Lung (tissue), 12 donors: ENCODE measurements around the gene CHML. TPM values are rescaled to one million over a fixed set of nuclear protein-coding genes. Genes with fewer than 3 reads are reported as not detected.

Experiments used
- ATAC-seq: fragments of 200-7000 bp; cut with Tn5 transposase; one replicate; pipeline ENCODE4 v1.9.1; 2020; ENCODE audit warnings: moderate number of reproducible peaks; ENCODE audit not compliant: insufficient read depth, low FRiP score
- DNase-seq, 3 donors: peaks; one replicate each; pipeline ENCODE4 v3.0.0-alpha.2; 2013 to 2017
- H3K27ac ChIP-seq, 2 donors: one replicate each; pipeline ENCODE4 v1.5.1; 2013; ENCODE audit warnings: mild to moderate bottlenecking in 2 of 2, moderate library complexity in 2 of 2, control low read depth in 1 of 2, inconsistent platforms in 1 of 2, low read depth in 1 of 2, low read length in 1 of 2
- H3K27me3 ChIP-seq, 3 donors: one replicate each; pipeline ENCODE4 v1.5.1; 2013; ENCODE audit warnings: low read length in 2 of 3; ENCODE audit not compliant: control insufficient read depth in 3 of 3, insufficient read depth in 3 of 3
- H3K36me3 ChIP-seq, 4 donors: one replicate each; pipeline ENCODE4 v1.5.1; 2013; ENCODE audit warnings: low read length in 4 of 4, mild to moderate bottlenecking in 1 of 4, moderate library complexity in 1 of 4; ENCODE audit not compliant: control insufficient read depth in 4 of 4, insufficient read depth in 4 of 4
- H3K4me1 ChIP-seq, 5 donors: one replicate each; pipeline ENCODE4 v1.5.1; 2013; ENCODE audit warnings: low read length in 5 of 5, mild to moderate bottlenecking in 2 of 5, moderate library complexity in 1 of 5; ENCODE audit not compliant: control insufficient read depth in 5 of 5, insufficient read depth in 5 of 5
- H3K4me3 ChIP-seq: one replicate; pipeline ENCODE4 v1.5.1; 2013; ENCODE audit warnings: mild to moderate bottlenecking, control low read depth, moderate library complexity
- H3K9ac ChIP-seq, 2 donors: one replicate each; pipeline ENCODE4 v1.5.1; 2013; ENCODE audit warnings: low read length in 2 of 2, control low read depth in 1 of 2; ENCODE audit not compliant: insufficient read depth in 1 of 2
- H3K9me3 ChIP-seq, 4 donors: one replicate each; pipeline ENCODE4 v1.5.1; 2013; ENCODE audit warnings: low read length in 3 of 4, mild to moderate bottlenecking in 1 of 4, moderate library complexity in 1 of 4; ENCODE audit not compliant: control insufficient read depth in 4 of 4, insufficient read depth in 3 of 4
- WGBS, 2 donors: extraction: QIAGEN DNeasy Blood & Tissue Kit; methylation state at CpG; one replicate each; pipeline ENCODE4 v1.1.7; 2013; 5-methylcytosine and 5-hydroxymethylcytosine counted together
- polyA plus RNA-seq, 2 donors: library from polyadenylated mRNA; stranded (reverse); fragments of 200-250 nt; gene quantifications; one replicate each; pipeline ENCODE4 v1.2.1, GENCODE V29; 2013
- total RNA-seq, 2 donors: library from RNA; depleted of rRNA in 1 of 2; stranded (reverse); fragments of >200 nt in 1 of 2; gene quantifications; one replicate each; pipeline ENCODE4 v1.2.1, GENCODE V29; 2014 to 2021
- TF ChIP-seq, protein P1 (sequence below): IDR thresholded peaks from 2 replicates; pipeline ENCODE4 v1.5.1; 2012; ENCODE audit warnings: mild to moderate bottlenecking; ENCODE audit errors: control extremely low read depth, extremely low read depth
- donor health status: control.
- donor health status: control.
- donor health status: Bipolar disorder and iron deficiency.
- donor health status: healthy.
- donor health status: DM: yes; HTN: yes; CAD: no.

The CHML gene
- total and polyA plus RNA-seq, 4 donors, result 2.4 to 24.6 (median 4.8) TPM

DNA sequence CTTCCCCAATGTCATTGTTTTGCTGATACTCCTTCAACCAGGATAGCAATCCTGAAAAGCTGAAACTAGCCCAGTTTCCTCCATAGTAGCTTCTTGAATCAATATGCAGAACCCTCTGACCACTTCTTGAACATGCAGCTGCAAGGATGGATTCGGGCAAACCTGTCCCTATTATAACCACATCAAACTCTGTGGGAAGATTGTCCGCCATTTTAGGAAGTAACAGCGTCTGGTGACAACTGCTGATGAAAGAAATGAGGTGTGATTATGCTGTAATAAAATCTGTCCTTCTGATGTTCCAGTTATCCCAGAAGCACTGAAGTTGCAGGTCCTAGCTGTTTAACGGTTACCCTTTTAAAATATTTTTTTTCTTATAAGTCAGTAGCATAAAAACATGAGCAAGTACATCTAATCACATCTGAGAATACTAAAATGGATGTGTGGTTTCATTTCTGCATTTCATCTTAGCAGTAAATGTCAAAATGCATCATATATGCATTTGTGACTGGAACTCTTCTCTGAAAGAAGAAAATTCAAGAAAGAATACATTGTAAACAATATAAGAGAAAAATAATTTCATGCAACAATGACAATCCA, 4.5 kb downstream of the CHML start:
- peaks cover 0 to 15% (median 6%) of the 10 kb centered on the region in 4 donors for H3K36me3 ChIP-seq
- H3K9me3 ChIP-seq, result no peaks in the 10 kb centered on the region
- H3K4me3 ChIP-seq, result no peak overlapping the region
- no peak overlapping the region for H3K27ac ChIP-seq
- H3K9ac ChIP-seq, result no peak overlapping the region
- H3K4me1 ChIP-seq, result peaks cover 0 to 17% (median 13%) of the 10 kb centered on the region in 5 donors
- 82 to 83% methylated on average over 4 of the region's 4 CpGs for WGBS, 2 donors
- no peak for ATAC-seq
- no peaks in the 10 kb centered on the region for H3K27me3 ChIP-seq
- TF ChIP-seq, protein P1, sequence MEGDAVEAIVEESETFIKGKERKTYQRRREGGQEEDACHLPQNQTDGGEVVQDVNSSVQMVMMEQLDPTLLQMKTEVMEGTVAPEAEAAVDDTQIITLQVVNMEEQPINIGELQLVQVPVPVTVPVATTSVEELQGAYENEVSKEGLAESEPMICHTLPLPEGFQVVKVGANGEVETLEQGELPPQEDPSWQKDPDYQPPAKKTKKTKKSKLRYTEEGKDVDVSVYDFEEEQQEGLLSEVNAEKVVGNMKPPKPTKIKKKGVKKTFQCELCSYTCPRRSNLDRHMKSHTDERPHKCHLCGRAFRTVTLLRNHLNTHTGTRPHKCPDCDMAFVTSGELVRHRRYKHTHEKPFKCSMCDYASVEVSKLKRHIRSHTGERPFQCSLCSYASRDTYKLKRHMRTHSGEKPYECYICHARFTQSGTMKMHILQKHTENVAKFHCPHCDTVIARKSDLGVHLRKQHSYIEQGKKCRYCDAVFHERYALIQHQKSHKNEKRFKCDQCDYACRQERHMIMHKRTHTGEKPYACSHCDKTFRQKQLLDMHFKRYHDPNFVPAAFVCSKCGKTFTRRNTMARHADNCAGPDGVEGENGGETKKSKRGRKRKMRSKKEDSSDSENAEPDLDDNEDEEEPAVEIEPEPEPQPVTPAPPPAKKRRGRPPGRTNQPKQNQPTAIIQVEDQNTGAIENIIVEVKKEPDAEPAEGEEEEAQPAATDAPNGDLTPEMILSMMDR, result no peak
- no peak for DNase-seq

DNA sequence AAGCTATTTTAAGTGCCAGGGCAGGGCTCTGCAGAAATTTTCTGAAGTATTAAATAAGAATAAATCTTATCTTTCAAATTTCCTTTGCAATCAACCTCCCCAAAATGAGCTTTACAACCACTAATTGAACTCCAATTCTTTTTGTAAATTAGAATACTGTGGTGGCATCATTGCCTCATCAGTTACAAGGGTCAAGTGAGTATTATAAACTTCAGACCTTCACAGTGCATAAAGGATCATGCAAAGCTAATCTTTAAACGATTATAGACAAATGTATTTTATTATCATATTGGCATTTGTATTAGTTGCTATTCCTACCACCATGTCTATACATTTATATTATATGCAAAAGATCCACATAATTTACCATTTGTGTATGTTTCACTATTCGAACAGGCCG, 7.2 kb downstream of the CHML start:
- peaks cover 0 to 15% (median 6%) of the 10 kb centered on the region in 4 donors for H3K36me3 ChIP-seq
- H3K9ac ChIP-seq, result no peak overlapping the region
- no peaks in the 10 kb centered on the region for H3K9me3 ChIP-seq
- TF ChIP-seq, protein P1, result no peak
- no peak overlapping the region for H3K4me3 ChIP-seq
- peaks cover 0 to 11% (median 6%) of the 10 kb centered on the region in 5 donors for H3K4me1 ChIP-seq
- no peak for DNase-seq
- WGBS, 2 donors, result 94 to 97% methylated on average over 3 of the region's 3 CpGs
- no peaks in the 10 kb centered on the region for H3K27me3 ChIP-seq
- H3K27ac ChIP-seq, result no peak overlapping the region
- no peak for ATAC-seq

DNA sequence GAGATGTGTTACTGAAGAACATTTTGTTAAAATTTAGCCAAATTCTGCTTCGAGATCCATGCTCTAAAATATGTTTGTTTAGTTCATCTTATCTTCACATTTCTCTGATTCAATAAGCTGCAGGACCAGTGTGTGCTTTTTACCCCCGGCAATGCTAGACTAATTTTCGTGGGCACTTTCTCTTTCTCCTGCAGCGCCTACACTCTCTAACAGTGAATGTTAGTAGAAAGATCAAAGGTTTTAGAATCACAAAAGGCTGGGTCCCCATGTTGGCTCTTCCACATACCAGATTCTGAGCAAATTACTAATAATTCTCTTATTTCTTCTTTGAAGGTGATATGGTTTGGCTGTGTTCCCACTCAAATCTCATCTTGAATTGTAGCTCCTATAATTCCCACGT, 8.5 kb downstream of the CHML start:
- TF ChIP-seq, protein P1, result no peak
- no peaks in the 10 kb centered on the region for H3K27me3 ChIP-seq
- H3K36me3 ChIP-seq, result peaks cover 0 to 15% (median 6%) of the 10 kb centered on the region in 4 donors
- 87 to 88% methylated on average over 5 of the region's 5 CpGs for WGBS, 2 donors
- no peak overlapping the region for H3K4me3 ChIP-seq
- DNase-seq, result no peak
- H3K27ac ChIP-seq, result no peak overlapping the region
- no peaks in the 10 kb centered on the region for H3K9me3 ChIP-seq
- no peak for ATAC-seq
- H3K4me1 ChIP-seq, result peaks cover 0 to 5% (median 0%) of the 10 kb centered on the region in 5 donors
- H3K9ac ChIP-seq, result no peak overlapping the region

DNA sequence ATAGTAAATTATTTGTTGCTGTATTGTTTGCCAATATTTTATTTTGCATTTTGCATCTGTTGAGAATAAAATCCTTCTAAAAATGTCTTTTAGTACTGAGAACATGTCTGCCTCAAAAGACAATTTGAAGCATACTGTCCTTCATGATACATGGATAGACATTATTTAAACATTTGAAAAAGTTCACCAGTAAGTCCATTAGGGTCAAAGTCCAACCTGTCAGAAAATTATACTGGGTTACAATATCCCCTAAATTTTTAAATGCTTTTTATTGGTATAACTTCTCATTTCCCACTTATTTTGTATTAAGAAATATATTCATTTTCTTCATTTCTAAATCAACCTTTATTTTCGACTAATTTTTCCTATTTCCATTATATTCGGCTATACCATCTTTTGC, 9.3 kb downstream of the CHML start:
- Histone ChIP-seq H3K27ac (no peak overlapping the region), H3K4me3 (no peak overlapping the region), H3K36me3 (peaks cover 0 to 15% (median 6%) of the 10 kb centered on the region in 4 donors), H3K27me3 (no peaks in the 10 kb centered on the region), H3K9me3 (no peaks in the 10 kb centered on the region), H3K9ac (no peak overlapping the region), H3K4me1 (peaks cover 0 to 5% (median 0%) of the 10 kb centered on the region in 5 donors)
- no peak for ATAC-seq
- no peak for DNase-seq
- TF ChIP-seq, protein P1, result no peak
- 95 to 96% methylated on average over 2 of the region's 2 CpGs for WGBS, 2 donors
